Hepatic stellate cell (primary cell): ENCODE data around the gene CPA1.

Source experiments
- DNase-seq: peaks from one replicate; pipeline ENCODE4 v3.0.0; 2011; ENCODE audit warnings: low spot score

CPA1 gene

DNA sequence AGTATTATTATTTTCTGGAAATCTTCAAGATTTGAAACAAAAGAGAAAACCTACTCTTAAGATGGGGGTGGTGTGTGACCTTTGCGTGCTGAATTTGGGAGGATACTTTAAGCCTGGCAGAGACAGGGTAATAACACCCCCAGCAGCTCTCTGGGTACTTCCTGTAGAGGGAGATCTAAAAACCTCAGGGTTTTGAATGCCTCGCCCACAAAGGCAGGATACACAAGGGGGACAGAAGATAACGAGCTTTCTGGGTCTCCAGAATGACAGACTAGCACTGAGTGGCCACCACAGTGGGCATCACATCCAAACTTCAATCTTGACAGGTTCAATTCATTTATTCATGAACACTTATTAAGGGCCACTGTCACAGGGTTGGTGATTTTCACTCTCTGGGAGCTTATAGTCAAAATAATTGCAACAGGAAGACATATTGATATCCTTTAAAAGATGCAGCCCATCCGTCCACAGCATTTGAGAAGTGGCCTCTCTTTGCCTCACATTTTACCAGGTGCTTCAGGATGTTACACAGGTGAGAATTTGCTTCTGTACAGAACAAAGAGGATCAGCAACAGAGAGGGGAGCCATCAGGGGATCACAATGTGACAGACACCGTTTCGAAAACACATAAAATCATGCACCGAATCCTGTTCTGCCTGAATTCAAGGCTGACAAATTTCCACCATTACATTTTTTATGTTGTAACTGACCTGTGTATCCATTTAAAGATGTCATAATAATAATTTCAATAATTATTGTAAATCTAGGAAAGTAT lies 14.3 kb downstream of the CPA1 start:
- no peak for DNase-seq

DNA sequence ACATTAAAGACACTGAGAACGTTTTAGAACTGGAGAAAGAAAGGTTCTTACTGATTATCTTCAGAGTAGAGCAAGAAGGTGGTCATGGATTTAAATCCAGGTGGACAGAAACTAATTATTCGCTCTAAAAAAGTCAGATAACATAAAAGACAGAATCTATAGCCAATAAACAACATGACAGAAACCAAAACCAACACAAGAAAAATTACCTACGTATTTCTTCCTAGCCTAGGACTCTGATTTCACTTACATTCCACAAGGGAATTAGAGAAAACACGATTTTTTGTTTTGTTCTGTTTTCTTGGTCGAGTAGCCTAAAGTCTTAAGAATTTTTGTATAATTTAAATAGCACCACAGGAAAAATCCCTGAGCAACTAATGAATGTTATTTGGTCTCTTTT lies 15.1 kb downstream of the CPA1 start:
- no peak for DNase-seq

DNA sequence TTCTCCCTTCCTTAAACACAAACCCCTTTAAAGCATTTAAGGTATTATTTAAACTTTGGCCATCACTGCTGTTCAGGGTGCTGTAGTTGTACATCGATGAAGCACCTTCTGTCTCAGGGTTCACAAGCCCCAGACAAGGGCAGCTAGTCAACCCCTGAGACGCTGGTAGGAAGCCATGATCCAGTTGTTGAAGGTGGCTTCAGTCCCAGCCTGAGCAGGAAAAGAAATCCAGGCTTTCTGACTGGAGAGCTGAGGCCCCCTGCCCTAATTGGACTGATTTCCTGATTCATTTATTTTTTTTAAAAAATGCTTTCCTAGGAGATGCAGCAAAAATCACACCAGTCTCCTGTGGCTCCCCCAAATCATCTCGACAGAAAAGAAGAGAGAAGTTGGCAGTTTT lies 15.8 kb downstream of the CPA1 start:
- DNase-seq, result no peak

DNA sequence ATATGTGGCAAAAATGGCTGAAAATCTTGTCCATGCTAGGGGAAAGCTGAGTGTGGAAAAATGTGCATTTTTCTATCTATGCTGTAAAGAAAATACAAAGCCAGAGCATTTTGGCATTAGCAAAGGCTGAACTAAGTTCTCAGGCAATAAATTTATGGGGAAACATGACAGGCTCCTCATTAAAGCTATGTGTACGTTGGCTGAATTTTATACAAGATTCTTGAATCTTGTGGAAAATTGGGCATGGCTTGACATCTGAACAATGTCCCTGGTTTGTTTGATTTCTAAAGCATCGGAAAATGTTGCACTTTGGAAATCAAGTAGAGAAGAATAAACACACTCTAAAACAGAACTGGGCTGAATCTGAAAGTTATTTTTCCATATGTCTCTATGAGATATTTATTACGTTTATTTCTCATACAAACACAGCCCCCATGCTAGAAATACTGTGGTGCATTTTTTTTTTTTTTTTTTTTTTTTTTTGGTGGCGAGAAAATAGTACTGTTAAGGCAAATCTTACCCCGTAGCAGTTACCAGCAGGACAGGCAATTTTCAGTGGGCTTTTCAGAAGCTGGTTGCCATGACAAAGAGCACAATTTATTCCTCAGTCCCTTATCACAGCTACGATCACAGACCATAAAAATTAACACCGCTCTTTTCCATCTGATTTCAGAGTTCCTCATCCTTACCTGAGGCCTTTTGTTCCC lies 16.9 kb downstream of the CPA1 start:
- DNase-seq, result no peak

DNA sequence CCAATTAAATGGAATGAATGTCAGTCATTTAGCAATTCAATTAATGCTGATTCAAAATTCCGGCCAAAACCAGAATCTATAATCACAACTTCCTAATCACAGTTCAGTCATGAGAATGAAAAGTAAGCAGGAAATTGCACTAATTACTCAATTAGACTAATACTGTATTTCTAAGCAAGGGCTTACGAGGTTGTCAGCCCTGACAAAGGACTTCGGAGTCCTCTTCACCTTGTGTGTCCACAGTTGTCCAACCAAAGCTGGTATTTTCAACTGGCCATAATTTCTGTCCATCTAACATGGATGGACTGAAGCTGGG lies 17.4 kb downstream of the CPA1 start:
- DNase-seq, result no peak

DNA sequence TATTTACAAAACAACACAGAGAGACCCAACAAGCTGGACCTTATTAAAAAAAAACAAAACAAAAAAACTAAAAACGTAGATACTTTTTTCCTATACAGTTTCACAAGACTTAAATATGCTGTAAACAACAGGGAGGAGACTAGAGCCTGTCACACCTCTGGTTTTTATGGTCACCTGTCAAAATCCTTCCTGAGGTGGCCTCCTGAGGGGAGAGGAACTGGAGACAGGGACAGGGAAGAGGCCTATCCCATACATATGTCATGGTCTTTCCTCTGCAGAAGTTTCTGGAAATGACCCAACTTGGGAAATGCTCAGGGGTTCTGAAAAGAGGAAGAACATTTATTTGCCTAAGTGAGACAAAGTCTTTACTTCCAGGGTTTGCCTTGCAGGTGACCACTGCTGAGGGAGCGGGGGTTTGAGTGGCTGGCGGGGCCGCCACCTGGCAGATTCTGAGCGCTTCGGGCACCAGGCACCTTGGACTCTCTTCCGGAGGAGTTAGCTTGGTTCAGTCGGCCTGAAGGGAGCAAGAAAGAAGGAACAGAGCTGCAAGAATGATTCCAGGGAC lies 18.3 kb downstream of the CPA1 start:
- DNase-seq, result no peak

DNA sequence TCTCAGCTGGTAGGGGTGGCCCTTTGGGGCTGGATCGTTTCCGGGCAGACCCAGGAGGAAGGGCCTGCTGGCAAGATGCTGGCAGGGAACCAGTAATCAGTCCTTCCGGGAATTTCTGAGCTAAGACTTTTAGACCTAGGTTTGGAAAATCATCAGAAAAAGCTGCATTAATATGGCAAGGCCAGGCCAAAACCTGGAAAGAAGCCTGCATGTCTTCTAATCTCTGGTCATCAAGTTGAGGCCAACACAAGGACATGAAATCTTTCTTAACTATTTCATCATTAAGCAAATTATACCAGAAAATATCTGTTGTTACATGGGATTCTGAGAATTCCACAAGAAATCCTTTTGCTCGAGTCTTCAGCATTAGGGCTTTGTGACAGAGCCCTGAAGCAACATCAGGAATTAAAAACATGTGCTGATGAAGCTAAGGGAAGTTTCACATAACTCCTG lies 19.9 kb downstream of the CPA1 start:
- no peak for DNase-seq

DNA sequence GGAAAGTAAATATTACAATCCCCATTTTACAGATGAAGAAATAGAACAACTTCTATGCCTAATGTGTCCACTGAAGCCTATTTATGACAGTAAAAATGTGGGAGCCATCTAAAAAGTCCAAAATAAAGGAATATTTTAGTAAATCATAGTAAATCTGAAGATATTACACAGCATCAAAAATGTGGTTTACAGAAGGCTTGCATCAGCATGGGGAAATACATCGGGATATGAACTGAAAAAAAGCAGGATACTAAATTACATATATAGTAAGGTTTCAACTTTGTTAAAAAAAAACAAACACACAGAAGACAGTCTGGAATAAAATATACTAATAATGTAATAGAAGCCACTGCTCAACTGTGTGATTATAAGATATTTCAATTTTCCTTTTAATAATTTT lies 20.8 kb downstream of the CPA1 start:
- DNase-seq, result no peak

DNA sequence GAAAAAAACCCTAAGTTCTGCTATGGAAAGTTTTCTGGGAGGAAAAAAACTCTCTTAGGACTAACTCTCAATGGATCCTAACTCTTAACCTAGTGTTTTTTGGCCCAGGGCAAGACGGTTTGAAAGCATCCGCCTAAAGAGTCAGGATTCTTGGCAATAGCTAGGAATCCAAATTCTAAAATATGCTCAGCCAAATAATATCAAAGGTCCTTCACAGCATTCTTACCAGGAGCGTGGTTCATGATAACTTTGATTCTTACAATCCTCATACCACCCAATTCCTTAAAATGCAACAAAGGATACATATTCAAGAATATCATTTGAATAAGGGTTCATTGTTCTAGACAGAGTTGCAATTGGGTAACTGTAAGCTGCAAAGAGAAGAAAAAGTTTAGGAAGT lies 21.3 kb downstream of the CPA1 start:
- DNase-seq, result no peak

DNA sequence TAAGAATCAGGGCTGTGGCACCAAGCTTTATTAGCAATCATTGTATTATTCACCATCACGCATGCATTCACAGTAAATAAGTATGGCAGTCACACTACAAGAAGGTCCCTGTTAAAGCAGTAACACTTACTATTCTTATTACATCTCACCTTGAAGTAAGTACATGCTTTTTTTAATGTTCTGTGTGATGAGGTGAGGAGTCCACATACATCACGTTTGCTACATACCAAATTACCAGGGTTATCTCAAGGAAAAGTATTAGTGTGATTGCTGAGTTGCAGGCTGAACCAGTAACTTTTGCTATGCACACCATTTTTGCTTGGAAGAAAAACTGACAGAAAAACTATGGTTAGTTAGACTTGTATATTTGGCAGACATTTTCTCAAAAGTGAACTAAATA lies 24.7 kb downstream of the CPA1 start:
- DNase-seq, result no peak

DNA sequence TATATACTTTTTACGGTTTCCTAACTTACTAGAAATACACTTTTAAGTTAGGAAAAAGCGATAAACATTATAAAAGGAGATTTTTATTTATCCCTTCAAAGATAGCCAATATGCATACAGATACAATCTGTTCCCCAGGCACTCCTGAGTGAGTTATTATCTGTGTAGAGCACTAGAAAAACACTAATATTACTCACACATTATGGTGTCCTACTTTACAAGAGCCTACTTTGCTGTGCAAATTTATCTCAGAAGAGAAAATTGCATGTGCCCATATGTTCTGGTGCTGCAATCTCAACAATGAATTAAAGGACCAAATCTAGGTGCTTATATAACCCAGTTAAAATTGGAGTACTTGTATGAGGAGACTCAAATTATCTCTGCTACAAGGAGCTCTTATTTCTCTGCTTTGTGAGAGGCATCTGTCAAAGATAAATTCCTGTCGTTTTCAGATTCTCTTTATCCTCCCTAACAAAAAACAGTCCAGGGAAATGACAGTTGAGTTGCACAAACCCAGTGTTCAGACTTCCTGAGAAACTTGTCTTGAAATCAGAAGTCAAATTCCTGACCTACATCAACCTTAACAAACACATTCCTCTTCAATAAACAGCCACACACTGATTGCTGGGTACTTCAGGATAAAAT lies 28.9 kb downstream of the CPA1 start:
- DNase-seq, result no peak

DNA sequence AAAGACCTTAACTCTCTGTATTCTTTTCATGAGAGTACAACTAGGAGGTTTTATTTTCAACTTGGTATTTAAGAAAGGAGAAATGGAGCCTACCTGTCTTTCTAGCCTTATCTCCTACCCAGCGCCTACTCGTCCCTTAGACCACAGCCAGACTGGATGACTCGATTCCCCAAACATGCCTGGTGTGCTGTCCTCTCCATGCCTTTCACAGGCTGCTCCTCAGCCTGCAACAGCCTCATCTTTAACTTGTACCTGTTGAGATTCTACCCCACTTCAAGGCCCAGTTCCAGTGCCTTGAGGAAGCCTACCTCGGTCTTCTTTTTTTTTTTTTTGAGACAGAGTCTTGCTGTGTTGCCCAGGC lies 29.4 kb downstream of the CPA1 start:
- DNase-seq, result no peak

DNA sequence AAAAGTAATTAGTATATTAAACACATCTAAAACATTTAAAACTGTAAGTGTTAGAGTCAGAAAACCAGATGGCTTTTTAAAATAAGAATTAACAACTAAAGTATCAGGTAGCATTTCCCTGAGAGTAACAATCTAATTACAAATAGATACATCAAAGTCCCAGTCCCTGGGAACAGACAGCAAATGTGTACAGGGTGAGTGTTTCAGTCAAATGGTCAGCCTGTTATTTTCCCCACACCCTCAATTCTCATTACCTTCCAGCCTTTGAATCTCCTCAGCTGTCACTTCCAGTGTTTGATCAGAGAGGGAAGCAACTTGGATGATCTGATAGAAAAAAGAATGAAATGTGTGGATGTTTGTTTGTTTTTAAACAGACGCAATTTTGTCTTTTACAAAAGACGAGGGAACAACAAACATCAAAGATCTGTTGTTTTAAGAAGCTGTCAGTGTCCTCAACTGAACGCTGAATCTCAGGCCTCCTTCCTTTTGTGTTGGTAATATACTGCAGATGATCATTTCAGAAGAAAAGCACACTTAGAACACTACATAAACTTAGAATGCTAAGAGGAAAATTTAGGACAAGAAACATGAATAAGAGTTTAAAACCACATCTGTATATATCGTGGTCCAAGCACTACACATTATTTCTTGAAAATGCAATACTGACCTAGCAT lies 30.7 kb downstream of the CPA1 start:
- no peak for DNase-seq

DNA sequence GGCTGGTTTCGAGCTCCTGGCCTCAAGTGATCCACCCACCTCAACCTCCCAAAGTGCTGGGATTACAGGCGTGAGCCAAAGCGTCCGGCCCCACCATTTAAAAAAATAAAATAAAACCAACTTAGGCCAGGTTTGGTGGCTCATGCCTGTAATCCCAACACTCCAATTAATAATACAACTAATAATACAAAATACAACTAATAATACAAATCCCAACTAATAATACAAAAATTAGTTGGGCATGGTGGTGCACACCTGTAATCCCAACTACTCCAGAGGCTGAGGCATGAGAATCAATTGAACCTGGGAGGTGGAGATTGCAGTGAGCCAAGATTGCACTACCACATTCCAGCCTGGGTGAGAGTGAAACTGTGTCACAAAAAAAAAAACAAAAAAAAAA lies 32.9 kb downstream of the CPA1 start:
- no peak for DNase-seq

DNA sequence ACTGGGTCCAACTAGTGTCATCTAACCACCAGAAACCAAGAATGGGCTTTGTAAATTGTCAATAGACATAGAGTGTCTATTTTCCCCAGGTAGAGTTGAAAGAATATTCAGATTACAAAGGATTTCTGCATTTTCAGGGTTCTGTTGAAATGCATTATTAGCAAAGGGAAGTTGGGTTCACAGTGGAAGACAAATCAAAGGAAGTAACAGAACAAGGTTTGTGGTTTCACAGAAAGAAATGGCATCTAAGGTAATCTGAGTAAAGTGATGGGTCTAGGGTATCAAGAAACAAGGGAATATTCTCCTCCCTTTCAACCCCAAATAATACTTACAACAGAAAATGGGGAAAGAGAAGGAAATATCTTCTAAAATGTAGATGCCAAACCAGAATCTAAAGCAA lies 34.7 kb downstream of the CPA1 start:
- DNase-seq, result no peak

DNA sequence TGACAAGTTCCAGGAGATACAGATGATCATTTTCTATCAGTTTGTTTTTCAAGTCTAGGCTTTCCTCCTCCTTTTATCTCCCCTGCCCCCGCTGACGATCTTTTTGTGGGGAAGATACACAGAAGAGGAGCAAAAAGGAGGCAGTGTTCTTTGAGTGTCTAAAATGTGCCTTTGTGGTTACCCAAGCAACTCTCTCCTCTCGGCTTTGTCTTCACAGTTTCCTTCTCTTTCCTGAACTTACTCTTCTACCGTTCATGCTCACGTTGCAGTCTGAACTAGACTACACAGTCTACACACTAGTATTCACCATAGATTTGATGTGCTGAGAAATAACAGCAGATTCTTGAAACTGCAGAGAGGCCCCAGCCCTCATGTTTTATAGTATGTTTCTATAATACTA lies 36.9 kb downstream of the CPA1 start:
- DNase-seq, result no peak

DNA sequence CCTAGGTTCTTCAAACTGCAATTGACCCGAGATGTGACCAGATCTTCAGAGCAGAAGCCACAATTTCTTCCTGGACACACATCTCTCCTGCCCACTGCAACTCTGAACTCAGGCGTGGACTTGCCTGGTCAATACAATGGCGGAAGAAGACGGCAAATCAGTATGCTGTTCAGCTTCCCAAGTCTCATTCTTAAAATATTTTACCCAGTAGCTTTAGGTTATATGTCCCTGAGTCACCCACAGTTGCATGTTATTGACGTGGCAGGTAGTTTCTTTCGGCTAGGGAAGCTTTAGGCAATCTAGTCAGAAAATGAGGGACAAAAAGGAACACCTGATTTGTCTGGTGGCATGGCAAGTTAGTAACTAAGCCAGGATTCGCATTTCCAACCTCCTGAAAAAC lies 38.0 kb downstream of the CPA1 start:
- DNase-seq, result no peak

DNA sequence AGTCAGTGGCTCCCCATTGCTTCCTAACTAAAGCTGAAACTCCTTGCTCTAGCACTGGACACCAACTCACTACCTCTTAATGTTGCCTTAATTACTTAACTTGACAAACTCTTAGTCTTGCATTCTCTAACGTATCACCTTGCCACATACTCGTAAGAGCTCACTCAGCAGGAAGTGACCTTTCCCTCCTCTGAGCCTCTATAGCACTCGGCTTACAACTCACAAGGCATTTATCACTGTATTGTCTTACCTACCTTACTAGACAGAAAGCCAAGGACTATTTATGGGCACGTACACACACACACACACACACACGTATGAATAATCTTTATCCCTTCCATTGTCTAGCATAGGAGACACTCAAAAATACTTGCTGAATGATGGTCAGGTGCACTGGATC lies 39.4 kb downstream of the CPA1 start:
- DNase-seq, result no peak

DNA sequence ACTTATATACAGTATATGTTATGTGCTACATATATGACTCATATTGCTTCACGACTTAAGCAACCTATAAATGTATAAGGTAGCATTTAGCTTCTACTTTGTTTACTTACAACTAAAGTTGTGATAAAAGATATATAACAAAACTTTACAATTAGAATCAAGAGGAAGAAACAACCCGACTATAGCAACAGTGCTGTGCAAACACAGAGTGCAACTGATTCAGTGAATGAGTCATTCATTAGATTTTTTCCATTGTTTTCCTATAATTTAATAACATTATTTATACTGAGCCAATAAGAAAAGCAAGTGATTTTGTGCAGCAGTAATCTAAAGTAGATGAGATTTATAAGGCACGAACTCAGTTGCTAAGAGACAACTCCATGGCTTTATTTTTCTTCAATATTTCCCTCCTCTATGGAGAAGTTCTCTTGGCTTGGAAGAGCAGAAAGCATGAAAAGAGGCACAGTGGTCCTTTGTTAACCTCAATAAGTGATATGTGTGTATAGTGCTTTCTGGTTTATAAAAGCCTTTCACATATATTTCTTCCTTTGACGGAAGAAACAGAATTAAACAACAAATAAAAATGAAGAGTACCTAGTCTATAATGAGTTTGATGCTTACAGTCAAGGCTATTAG lies 40.8 kb downstream of the CPA1 start:
- DNase-seq, result no peak

DNA sequence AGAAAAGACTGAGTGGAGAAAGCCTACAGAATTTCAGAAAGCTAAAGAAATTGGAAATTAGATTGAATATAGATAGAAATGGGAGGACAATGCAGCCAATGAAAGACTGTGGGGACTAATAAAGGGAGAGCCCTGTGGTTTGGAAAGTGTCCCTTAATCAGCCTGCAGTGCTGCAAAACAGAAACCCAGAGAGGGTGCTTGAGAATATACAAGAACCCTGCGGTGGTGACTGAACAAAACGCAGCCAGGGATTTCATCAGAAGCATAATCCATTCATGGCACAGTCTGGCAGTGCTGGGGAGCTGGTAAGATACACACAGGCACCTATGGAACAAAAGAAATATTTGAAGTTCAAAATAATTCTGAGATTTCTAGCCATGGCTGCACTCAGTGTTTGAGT lies 41.4 kb downstream of the CPA1 start:
- no peak for DNase-seq

DNA sequence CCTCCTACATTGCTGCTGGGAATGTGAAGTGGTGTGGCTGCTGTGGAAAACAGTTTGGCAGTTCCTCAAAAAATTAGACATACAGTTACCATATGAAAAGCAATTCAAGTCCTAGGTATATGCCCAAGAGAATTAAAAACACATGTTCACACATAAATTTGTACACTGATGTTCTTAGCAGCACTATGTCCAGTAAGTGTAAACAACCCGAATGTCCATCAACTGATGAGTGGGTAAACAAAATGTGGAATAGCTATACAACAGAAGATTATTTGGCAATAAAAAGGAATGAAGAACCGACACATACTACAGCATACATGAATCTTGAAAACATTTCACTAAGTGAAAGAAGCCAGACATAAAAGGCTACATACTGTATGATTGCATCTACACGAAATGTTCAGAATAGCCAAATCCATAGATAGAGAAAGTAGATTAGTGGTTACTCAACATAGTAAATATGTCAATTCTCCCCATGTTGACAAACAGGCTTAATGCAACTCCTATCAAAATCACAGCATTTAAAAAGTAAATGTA lies 43.3 kb downstream of the CPA1 start:
- DNase-seq, result no peak

DNA sequence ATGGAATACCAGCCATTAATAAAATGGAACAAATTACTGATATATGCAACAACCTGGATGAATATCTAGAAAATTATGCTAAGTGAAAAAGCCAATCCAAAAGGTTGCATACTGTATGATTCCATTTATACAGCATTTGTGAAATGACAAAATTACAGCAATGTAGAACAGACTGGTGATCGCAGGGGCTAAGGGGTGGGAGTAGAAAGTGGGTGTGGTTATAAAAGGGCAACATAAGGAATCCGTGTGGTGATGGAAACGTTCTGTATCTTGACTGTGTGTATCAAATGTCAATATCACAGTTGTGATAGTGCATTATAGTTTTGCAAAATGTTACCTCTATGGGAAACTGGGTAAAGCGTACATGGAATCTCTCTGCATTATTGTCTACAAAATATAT lies 45.5 kb downstream of the CPA1 start:
- no peak for DNase-seq
